MCF 10A (cell line): ENCODE measurements around the gene WDR82. TPM values are rescaled to one million over a fixed set of nuclear protein-coding genes. Genes with fewer than 3 reads are reported as not detected.

Experiments
- BruUV-seq: library from RNA; stranded (reverse); fragments of 400-500 nt; replicated peaks from 2 replicates; lab custom pipeline; 2021; lab: Mats Ljungman, UMichigan
- CTCF ChIA-PET: fragments of 300-600 bp; sonication (Branson Sonifier 250); formaldehyde crosslinking; extraction: SDS; loops from one replicate; lab custom pipeline; 2021; ENCODE audit warnings: antibody characterized with exemption, inconsistent platforms; lab: Yijun Ruan, JAX
- POLR2A ChIA-PET: fragments of 300-600, 350-650 bp; sonication (Branson Sonifier 250); formaldehyde crosslinking; extraction: SDS; loops from one replicate; lab custom pipeline; 2020; ENCODE audit warnings: antibody characterized with exemption, inconsistent platforms; lab: Yijun Ruan, JAX
- DNase-seq: peaks from one replicate; pipeline ENCODE4 v3.0.0-alpha.2; 2018; ENCODE audit not compliant: unreplicated experiment
- H3K27ac Mint-ChIP-seq: one replicate; pipeline ENCODE4 v1.8.0; 2022; ENCODE audit warnings: mild to moderate bottlenecking, low read depth, mixed read lengths; ENCODE audit not compliant: unreplicated experiment
- H3K27me3 Mint-ChIP-seq: one replicate; pipeline ENCODE4 v1.8.0; 2022; ENCODE audit warnings: mixed read lengths; ENCODE audit not compliant: insufficient read depth, unreplicated experiment
- H3K36me3 Mint-ChIP-seq: one replicate; pipeline ENCODE4 v1.8.0; 2022; ENCODE audit warnings: mild to moderate bottlenecking, moderate library complexity, mixed read lengths; ENCODE audit not compliant: insufficient read depth, unreplicated experiment
- H3K4me1 Mint-ChIP-seq: one replicate; pipeline ENCODE4 v1.8.0; 2022; ENCODE audit warnings: mixed read lengths; ENCODE audit not compliant: insufficient read depth, unreplicated experiment
- H3K4me3 Mint-ChIP-seq: one replicate; pipeline ENCODE4 v1.8.0; 2022; ENCODE audit warnings: mild to moderate bottlenecking, moderate library complexity, mixed read lengths; ENCODE audit not compliant: unreplicated experiment
- H3K9me3 Mint-ChIP-seq: one replicate; pipeline ENCODE4 v1.8.0; 2022; ENCODE audit warnings: mixed read lengths; ENCODE audit not compliant: unreplicated experiment
- intact Hi-C: fragments of 100-400 bp; cut with micrococcal nuclease; formaldehyde crosslinking; loops from 2 replicates; pipeline ENCODE4 v1.14.1; 2022
- total RNA-seq: library from RNA; stranded (reverse); gene quantifications from 2 replicates; pipeline ENCODE4 v1.2.3, GENCODE V29; 2022
- TF ChIP-seq, protein P1 (sequence below): fragments of 200-600 bp; IDR thresholded peaks from one replicate; pipeline ENCODE4 v1.8.0; 2022; ENCODE audit warnings: antibody characterized with exemption, mild to moderate bottlenecking; ENCODE audit not compliant: unreplicated experiment

Gene WDR82
- total RNA-seq, 1 experiment from 2014 or later = 62.5 TPM

DNA sequence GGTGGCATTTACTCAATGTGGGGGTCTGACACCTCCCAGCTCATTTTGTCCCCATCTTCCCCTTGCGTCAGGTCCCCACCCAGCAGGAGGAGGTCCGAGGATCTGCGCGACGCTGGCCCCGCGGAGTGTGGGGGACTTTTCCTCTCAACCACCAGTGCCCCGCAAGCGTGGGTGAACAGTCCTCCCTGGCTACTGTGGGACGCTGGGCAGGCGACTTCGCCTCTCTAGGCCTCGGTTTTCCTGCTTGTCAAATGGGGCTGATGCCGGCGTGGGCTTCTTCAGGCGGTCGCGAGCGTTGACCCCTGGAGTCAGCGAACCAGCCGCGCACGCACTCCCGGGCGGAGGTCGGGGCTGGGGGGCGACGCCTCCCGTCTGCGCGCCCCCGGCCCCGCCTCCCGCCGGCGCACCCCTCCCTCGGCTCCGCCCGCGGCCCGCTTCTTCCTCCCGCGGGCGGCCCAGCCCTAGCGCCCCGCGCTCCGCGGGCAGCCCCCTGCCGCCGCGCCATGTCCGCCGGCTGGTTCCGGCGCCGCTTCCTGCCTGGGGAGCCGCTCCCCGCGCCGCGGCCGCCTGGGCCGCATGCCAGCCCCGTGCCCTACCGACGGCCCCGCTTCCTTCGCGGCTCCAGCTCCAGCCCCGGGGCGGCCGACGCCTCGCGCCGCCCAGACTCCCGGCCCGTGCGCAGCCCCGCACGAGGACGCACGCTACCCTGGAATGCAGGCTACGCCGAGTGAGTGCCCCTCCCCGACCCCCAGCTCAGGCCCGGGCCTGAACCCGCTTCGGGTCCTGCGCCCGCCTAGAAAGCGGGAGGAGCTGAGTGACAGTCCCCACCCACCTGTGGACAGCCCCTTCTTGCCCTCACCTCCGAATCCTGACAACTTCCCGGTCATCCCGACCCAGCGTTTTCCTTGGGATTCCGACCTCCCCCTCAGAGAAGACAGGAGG is 32.9 kb downstream of the WDR82 start, which contains the start of gene PPM1M:
PPM1M (plus strand) TSS at position 438 of the 942 bp plus-strand sequence; CDS start at position 504, 66 bp downstream.
- TF ChIP-seq, protein P1, sequence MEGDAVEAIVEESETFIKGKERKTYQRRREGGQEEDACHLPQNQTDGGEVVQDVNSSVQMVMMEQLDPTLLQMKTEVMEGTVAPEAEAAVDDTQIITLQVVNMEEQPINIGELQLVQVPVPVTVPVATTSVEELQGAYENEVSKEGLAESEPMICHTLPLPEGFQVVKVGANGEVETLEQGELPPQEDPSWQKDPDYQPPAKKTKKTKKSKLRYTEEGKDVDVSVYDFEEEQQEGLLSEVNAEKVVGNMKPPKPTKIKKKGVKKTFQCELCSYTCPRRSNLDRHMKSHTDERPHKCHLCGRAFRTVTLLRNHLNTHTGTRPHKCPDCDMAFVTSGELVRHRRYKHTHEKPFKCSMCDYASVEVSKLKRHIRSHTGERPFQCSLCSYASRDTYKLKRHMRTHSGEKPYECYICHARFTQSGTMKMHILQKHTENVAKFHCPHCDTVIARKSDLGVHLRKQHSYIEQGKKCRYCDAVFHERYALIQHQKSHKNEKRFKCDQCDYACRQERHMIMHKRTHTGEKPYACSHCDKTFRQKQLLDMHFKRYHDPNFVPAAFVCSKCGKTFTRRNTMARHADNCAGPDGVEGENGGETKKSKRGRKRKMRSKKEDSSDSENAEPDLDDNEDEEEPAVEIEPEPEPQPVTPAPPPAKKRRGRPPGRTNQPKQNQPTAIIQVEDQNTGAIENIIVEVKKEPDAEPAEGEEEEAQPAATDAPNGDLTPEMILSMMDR = no peak
- peak within 1 kb of the TSS; percentile 65 for H3K4me3 Mint-ChIP-seq
- ChIA-PET POLR2A (interaction anchor here (0.6 to 1.8 kb wide), 7 partner anchors 8 to 250 kb away, joined by 3 to 6 read pairs (median 3); partner anchors contain the start of genes GLYCTK, RPL29 and WDR82), CTCF (interaction anchor here (0.8 to 1.1 kb wide), 2 partner anchors 13 to 32 kb away, joined by 3 read pairs; no protein-coding TSS in a partner anchor)
- peaks cover 6% of the 10 kb centered on the region for H3K36me3 Mint-ChIP-seq
- H3K27me3 Mint-ChIP-seq = no peaks in the 10 kb centered on the region
- DNase-seq = peak; percentile 38
- no peak within 1 kb of the TSS for H3K27ac Mint-ChIP-seq
- H3K4me1 Mint-ChIP-seq = peaks cover 15% of the 10 kb centered on the region
- no peaks in the 10 kb centered on the region for H3K9me3 Mint-ChIP-seq
- no TSS peak for BruUV-seq
- intact Hi-C loops = no loop called here

DNA sequence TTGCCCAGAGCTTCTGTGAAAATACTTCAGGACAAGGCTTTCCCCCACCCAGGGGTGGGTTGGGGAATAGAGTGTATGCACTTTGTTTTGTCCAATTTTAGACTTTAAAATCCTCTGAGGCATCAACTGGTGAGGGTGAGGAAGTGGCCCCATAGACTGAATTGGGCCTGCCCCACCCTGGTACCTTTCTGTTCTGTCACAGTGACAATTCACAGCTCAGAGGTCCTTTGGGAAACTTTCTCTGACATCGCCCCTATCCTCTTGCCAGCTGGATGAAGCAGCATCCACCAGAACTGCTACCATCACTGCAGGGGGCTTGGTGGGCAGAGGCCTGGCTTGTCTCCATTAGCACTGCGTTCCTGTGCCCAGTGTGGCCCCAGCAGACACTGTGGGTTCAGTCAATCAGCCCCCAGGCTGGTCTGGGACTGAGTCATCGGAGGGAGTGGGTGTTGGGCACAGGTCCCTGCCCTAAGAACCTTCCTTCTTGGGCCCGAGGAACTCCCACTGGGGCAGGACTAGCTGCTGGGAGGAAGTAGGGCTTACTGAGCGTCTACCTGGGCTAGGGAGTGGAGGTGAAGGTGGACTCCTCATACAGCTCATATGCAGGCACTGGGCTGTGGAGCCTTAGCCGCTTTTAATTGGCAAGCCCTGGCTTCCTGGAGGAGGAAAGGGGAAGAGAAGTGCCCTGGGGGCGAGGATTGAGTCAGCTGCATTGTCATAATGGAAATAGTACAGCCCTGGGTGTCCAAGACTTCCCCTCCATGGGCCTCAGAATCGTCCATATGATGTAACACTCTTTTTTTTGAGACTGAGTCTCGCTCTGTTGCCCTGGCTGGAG is 34.4 kb downstream of the WDR82 start:
- BruUV-seq = no TSS peak
- H3K27ac Mint-ChIP-seq = peak overlapping the region; percentile 51
- H3K9me3 Mint-ChIP-seq = no peaks in the 10 kb centered on the region
- DNase-seq = peak; percentile 87
- POLR2A ChIA-PET = interaction anchor here (1.0 to 2.6 kb wide), 4 partner anchors 10 to 44 kb away, joined by 3 to 11 read pairs (median 6); partner anchors contain the start of genes GLYCTK and WDR82
- intact Hi-C loops = no loop called here
- CTCF ChIA-PET = interaction anchor here (1.1 kb wide), 1 partner anchor 33 kb away, joined by 3 read pairs; no protein-coding TSS in a partner anchor
- H3K27me3 Mint-ChIP-seq = no peaks in the 10 kb centered on the region
- TF ChIP-seq, protein P1 = no peak
- no peaks in the 10 kb centered on the region for H3K36me3 Mint-ChIP-seq
- H3K4me1 Mint-ChIP-seq = peaks cover 25% of the 10 kb centered on the region
- peak overlapping the region; percentile 21 for H3K4me3 Mint-ChIP-seq

DNA sequence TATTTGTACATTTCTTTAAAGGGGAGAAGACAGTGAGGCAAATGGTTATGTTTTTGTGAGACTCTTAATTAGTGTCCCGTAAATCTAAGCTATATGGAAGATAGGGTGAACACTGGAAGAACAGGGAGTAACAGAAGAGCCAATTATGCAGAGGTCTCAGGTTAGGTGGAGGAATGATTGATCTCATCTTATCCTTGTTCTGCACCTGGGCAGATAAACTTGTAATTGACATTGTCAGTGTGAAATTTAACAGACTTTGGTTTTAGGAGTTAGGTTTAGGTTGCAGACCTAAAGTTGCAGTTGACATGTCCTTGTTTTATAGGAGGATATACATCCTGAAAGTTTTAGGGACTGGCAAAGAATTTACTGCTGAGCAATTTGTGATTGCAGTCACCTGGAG is 36.4 kb downstream of the WDR82 start:
- DNase-seq = no peak
- H3K27ac Mint-ChIP-seq = no peak overlapping the region
- no peak overlapping the region for H3K4me3 Mint-ChIP-seq
- no peaks in the 10 kb centered on the region for H3K36me3 Mint-ChIP-seq
- POLR2A ChIA-PET = interaction anchor here (0.6 to 6.1 kb wide), 4 partner anchors 16 to 36 kb away, joined by 3 to 120 read pairs (median 3); partner anchors contain the start of genes TLR9 and WDR82
- CTCF ChIA-PET = interaction anchor here (0.7 to 13.6 kb wide), 3 partner anchors 11 to 361 kb away, joined by 4 to 175 read pairs (median 8); partner anchors contain the start of gene TLR9
- TF ChIP-seq, protein P1 = no peak
- H3K9me3 Mint-ChIP-seq = no peaks in the 10 kb centered on the region
- H3K27me3 Mint-ChIP-seq = no peaks in the 10 kb centered on the region
- BruUV-seq = no TSS peak
- intact Hi-C loops = no loop called here
- H3K4me1 Mint-ChIP-seq = peaks cover 35% of the 10 kb centered on the region
